NOMO-1 (cell line): Measurements from ENCODE around the gene WWOX.

Experiments
- DNase-seq, 2 experiments: peaks; one replicate each; lab custom pipeline; 2025; ENCODE audit not compliant: unreplicated experiment in 2 of 2; lab: John Stamatoyannopoulos, UW

WWOX gene

GRCh38 chr16:78292086-78292843, 192.8 kb downstream of the WWOX start:
- no peak for DNase-seq

GRCh38 chr16:78292844-78293380, 193.5 kb downstream of the WWOX start:
- no peak for DNase-seq

- DNase-seq: no peak
These were observed 195.2 kb downstream of the WWOX start for GRCh38 chr16:78294538-78295225.

- DNase-seq: no peak
These were observed 197.7 kb downstream of the WWOX start for GRCh38 chr16:78297066-78297666.

DNA sequence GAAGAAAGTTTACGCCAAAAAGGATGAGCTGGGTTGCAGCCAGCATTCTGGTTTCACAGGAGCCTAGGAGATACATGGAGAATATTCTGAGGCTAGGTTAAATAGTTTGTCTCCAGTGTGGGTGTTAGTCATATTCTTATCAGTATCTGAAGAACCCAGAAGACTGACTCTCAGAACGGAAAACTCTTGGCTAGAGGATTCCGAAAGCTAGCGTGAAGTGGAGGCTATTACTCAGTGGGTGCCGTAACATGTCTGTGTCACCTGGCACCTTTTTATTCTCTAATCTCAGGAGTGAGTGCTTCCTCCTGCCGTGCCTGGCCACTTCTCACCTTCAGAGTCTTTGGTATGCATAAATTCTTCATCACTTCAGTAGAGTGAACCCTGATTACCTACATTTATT, 199.5 kb downstream of the WWOX start:
- no peak for DNase-seq

GRCh38 chr16:78300469-78300868, 201.0 kb downstream of the WWOX start:
- no peak for DNase-seq

DNA sequence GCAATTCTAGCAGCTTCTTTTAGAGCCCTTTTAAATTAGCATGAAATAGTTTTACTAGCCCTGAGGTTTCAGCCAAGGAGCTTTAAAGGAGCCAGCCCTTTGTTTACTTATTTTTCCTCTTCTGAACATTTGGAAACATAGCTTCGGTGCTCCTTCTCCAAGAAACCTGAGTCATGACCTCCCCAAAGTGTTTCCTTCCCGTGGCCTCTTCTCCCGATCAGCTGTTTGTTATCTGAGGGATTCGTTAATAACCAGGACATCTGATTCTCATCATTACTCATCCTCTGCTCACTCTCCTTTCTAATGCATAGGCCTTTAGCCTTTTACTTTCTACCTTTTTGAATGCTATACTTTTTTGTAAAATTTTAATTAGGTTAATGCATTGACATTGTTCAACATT, 204.5 kb downstream of the WWOX start:
- no peak for DNase-seq

DNA sequence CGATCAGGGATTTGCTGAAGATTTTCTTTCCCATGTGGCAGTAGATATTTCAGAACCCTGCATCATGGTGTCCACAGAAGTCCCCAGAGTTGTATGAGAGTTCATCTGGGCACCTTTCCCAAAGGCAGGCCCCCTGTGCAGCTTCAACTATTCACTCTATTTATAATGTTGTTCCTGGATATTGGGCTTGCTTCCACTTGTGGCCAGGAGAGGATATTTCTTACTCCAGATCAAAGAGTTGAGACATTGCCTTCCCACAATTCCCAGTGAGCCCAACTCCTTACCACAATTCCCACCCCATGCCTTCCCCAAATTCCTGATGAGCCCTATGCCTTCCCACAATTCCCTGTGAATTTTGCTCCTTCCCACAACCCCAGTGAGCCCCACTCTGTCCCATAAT, 206.9 kb downstream of the WWOX start:
- DNase-seq: no peak

- no peak for DNase-seq
These were observed 208.5 kb downstream of the WWOX start for GRCh38 chr16:78307824-78308528.

DNA sequence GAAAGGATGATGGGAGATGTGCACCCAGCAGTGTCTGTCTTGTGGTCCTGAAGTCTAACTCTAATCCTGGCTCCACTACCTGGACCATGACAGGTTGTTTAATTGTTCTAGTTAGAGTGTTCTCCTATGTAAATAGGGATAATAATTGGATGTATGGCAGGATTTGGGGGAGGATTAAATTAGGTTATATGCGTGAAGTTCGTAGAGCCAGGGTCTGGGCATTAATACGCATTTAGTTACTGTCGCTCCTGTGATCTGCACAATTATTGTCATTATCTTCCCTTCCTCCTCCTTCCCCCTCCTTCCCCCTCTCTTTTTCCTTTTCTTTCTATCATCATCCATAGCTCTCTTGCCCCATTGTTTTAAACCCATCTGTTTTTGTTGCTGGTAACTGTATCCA, 210.3 kb downstream of the WWOX start:
- DNase-seq: no peak

DNA sequence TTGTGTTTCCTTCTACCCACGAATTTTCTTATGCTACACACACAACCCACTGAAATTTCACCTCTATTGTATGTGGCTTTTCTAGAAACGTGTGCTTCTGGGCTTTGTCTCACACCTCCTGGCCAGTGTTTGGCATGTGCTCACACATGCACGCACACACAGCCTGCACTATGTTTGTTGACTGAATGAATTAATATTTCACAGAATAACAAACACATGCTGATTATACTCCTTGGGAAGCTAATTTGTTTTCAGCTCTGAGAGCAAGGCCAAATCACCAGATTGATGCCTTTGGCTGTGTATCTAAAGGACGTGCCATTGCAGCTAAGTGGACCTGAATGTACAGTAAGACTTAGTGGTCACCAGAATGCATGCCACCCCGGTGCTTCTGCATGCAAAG, 210.7 kb downstream of the WWOX start:
- DNase-seq: no peak

- DNase-seq: no peak
These were observed 211.6 kb downstream of the WWOX start for GRCh38 chr16:78310990-78311561.

- no peak for DNase-seq
These were observed 212.4 kb downstream of the WWOX start for GRCh38 chr16:78311831-78312230.

GRCh38 chr16:78317564-78318240, 218.2 kb downstream of the WWOX start:
- DNase-seq: no peak

GRCh38 chr16:78321620-78322360, 222.3 kb downstream of the WWOX start:
- DNase-seq: no peak

- no peak for DNase-seq
These were observed 223.9 kb downstream of the WWOX start for GRCh38 chr16:78323315-78323714.

DNA sequence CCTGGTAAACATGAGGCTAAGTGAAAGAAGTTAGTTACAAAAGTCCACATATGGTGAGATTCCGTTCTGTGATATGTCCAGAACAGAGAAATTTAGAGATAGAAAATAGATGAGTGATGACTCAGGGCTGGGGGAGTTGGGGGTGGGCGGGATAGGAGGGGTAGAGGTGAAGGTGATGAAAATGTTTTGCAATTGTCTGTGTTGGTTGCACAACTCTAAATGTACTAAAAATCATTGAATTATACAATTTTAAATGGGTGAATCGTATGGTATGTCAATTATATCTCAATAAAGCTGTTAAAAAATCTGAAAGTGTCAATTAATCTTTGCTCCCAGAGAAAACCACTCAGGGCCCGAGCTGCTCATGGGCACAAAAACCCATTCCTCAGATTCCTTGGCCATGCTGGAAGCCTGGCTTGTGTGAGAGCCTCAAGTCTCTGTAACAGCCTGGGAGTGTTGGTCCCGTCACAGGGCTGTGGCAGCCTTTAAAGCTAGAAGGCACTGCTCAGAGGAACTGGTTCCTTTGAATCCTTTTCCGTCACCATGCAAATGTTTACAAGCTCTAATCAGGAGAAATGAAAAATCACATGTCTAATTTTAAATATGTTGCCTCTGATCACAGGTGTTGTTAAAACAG, 225.3 kb downstream of the WWOX start:
- no peak for DNase-seq

DNA sequence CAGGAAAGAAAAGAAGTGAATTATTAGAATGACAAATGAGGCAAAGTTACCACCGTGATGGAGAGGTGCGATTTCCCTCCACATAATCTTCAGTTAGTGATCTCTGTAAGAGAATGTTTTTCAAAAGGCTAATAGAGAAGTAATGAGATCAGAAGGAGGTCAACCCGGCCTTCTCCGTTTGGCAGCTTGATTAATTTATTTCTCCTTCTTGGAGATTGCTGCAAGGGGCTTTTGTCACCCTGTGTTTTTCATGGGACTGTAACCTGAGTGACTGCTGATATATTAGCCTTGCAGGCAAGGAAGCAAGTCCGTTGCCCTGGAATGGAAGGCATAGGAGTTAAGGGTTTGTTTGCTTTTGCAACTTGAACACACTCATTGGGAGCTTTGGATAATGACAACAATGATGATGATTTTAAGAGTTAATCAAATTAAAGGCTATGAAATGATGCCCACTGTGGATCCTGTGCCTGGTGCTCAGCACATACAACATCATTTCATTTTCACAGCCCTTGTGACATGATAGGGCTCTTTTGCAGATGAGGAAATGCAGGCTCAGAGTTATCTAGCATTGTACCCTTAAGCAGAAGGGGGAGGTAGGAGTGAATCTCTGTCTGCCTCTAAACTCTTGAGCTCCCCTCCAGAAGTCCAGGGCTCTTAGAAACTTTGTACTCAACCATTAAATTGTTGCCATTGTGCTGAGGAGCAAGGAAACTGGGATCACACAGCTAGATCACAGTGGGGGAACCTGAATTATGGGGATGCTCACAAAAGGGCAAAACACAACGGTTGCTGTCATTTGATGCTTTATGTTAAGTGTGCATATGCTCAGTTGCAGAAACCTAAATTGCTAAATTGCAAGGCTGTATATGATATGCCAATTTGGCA, 226.3 kb downstream of the WWOX start:
- no peak for DNase-seq
